Epithelial cell of esophagus (primary cell): ENCODE results near the gene SUN2.

Experiments used
- DNase-seq: peaks from one replicate; pipeline ENCODE4 v3.0.0; 2010; ENCODE audit warnings: low read depth
- H3K4me3 ChIP-seq: 2 replicates; pipeline ENCODE4 v1.5.1; 2011; ENCODE audit warnings: mild to moderate bottlenecking, low read length, control low read depth
- TF ChIP-seq, protein P1 (sequence below): IDR thresholded peaks from 2 replicates; pipeline ENCODE4 v1.5.1; 2011; ENCODE audit warnings: low read depth, mild to moderate bottlenecking, low read length, control low read depth, inconsistent platforms; ENCODE audit not compliant: insufficient read depth; ENCODE audit errors: missing control alignments

SUN2 gene

DNA sequence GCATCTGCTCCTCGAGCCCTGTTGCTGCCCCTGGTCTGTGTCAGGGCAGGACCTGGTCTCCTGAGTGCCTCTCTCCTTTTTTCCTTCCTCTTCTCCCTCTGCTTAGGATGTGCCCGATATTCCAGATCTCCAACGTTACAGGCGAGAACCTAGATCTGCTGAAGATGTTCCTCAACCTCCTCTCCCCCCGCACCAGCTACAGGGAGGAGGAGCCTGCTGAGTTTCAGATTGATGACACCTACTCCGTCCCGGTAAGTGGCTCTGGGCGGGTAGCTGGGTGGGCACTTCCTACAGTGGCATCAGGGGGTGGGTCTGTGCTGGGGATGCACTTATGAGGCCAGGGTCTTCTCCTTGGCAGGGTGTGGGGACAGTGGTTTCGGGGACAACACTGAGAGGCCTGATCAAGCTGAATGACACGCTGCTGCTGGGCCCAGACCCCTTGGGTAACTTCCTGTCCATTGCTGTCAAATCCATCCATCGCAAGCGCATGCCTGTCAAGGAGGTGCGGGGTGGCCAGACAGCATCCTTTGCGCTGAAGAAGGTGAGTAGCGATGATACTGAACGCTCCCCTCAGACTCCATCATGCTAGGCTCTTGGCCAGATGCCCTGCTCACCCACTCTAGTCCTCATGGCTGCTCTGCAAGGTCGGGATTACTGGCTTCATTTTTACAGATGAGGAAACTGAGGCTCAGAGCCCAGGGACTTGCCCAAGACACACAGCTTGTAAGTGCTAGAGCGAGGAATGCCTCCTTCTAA is 29.7 kb downstream of the SUN2 start:
- DNase-seq, result no peak

DNA sequence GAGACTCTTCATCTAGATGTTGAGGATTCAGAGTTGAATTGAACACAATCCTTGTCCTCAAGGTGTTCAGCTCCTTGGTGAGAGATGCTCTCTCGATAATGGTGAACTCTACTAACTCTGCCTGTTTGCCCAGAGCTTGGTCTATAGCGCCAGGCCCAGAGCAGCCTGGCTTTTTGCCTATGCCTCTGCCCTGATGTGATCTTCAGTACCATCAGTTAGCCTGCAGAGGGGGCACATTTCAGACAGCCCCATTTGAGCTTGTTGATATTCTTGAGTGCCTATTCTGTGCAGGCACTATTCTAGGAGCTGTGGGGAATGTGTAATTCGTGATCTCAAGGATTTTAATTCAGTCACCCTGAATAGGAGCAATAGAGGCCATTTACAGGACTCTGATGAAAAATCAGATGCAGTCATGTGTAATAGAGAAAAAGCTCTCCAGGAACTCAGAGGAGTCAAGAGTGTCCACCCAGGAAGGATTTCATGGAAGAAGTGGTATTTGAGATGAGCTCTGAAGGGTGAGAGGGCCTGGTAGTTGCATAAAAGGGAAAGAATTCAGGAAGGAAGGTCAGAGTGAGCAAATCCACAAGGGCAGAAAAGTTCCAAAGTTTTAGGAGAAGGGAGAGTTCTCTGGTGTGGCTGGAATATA is 30.7 kb downstream of the SUN2 start:
- H3K4me3 ChIP-seq, result no peak overlapping the region
- peak; percentile 57 for DNase-seq
- TF ChIP-seq, protein P1, sequence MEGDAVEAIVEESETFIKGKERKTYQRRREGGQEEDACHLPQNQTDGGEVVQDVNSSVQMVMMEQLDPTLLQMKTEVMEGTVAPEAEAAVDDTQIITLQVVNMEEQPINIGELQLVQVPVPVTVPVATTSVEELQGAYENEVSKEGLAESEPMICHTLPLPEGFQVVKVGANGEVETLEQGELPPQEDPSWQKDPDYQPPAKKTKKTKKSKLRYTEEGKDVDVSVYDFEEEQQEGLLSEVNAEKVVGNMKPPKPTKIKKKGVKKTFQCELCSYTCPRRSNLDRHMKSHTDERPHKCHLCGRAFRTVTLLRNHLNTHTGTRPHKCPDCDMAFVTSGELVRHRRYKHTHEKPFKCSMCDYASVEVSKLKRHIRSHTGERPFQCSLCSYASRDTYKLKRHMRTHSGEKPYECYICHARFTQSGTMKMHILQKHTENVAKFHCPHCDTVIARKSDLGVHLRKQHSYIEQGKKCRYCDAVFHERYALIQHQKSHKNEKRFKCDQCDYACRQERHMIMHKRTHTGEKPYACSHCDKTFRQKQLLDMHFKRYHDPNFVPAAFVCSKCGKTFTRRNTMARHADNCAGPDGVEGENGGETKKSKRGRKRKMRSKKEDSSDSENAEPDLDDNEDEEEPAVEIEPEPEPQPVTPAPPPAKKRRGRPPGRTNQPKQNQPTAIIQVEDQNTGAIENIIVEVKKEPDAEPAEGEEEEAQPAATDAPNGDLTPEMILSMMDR, result peak; percentile 64

More for the DNA sequence above, 29.7 kb downstream of the SUN2 start:
- TF ChIP-seq, protein P1, result no peak
- H3K4me3 ChIP-seq, result no peak overlapping the region

DNA sequence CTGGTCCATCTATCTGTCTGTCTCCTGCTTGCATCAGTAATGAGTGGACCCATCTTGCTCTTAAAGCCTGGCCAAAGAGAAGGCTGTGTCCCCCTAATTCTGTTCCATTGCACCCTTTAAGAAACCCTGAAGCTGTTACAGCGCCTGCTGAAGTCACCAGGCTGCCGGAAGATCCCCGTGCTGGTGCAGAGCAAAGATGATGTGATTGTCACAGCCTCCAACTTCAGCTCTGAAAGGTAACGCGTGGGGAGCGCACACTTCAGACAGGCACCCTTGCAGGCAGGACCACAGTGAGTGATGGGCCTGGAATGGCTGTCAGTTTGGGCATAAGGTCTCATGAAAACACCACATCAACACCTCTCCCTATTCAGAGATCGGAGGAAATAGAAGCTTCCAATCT is 31.6 kb downstream of the SUN2 start:
- TF ChIP-seq, protein P1, result no peak
- H3K4me3 ChIP-seq, result no peak overlapping the region
- no peak for DNase-seq

DNA sequence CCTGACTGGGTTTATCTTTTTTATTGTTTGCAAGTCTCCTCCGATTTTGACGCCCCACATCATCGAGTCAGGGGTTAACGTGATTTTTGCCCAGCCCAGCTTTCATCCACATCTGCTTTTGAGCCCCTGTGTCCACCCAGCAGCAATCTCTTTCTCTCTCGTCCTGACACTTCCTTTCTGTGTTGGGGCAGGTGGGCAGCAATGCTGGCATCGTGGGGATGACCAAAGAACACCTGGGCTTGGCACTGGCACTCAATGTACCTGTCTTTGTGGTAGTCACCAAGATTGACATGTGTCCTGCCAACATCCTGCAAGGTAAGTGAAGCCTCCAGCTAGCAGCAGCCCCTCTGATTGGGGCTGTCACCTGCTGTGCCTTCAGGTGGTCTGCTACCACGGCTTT is 34.2 kb downstream of the SUN2 start:
- DNase-seq, result no peak
- H3K4me3 ChIP-seq, result no peak overlapping the region
- TF ChIP-seq, protein P1, result no peak

DNA sequence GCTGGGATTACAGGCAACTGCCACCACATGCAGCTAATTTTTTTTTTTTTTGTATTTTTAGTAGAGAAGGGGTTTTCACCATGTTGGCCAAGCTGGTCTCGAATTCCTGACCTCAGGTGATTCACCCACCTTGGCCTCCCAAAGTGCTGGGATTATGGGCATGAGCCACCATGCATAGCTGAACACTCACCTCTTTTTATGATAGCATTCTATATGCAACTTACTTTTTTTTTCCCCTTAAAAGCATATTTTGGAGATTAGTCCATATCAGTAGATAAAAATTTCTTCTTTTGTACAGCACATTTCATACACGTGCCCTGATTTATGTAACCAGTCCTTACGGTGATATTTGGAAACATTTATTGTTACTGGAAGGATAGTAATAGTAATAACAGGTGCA is 35.4 kb downstream of the SUN2 start:
- no peak overlapping the region for H3K4me3 ChIP-seq
- TF ChIP-seq, protein P1, result no peak
- no peak for DNase-seq

DNA sequence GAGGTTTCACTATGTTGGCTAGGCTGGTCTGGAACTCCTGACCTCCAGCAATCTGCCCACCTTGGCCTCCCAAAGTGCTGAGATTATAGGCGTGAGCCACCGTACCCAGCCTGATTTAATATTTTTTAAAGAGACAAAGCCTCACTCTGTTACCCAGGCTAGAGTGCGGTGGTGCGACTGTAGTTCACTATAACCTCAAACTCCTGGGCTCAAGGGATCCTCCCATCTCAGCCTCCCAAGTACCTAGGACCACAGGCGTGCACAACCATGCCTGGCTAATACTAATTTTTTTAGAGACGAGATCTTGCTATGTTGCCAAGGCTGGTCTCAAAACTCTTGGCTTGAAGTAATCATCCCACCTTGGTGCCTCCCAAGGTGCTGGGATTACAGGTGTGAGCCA is 36.6 kb downstream of the SUN2 start:
- H3K4me3 ChIP-seq, result no peak overlapping the region
- DNase-seq, result no peak
- TF ChIP-seq, protein P1, result no peak
